GM03348 (cell line): ENCODE results near the gene VAPB.
A peak's percentile ranks its signal among the peaks of the same experiment; 100 is the strongest.
"Not testable (repeated sequence)": the region's sequence is repeated elsewhere in the genome, so short reads cannot be mapped to it uniquely, and the experiment has no call there.

ENCODE experiments used
- DNase-seq: peaks from one replicate; pipeline ENCODE4 v3.0.0; 2012; ENCODE audit warnings: low spot score

The VAPB gene

GRCh38 chr20:58388882-58389323 is at the start of gene VAPB:
Gene VAPB (plus strand): TSS chr20:58389229. CDS start chr20:58389460, 231 bp downstream.
- peak; percentile 99 for DNase-seq

- no peak for DNase-seq
Observed at GRCh38 chr20:58339741-58340140, 49.3 kb upstream of the VAPB start.

GRCh38 chr20:58340151-58340550 is 48.9 kb upstream of the VAPB start:
- no peak for DNase-seq

GRCh38 chr20:58340853-58341252 is 48.2 kb upstream of the VAPB start:
- no peak for DNase-seq

GRCh38 chr20:58342104-58342945 is 46.7 kb upstream of the VAPB start:
- peak; percentile 71 for DNase-seq

- DNase-seq = peak; percentile 67
Observed at GRCh38 chr20:58344741-58345140, 44.3 kb upstream of the VAPB start.

- DNase-seq = peak; percentile 56
Observed at GRCh38 chr20:58349570-58349969, 39.5 kb upstream of the VAPB start.

GRCh38 chr20:58352468-58352867 is 36.6 kb upstream of the VAPB start:
- no peak for DNase-seq

- no peak for DNase-seq
Observed at GRCh38 chr20:58359441-58359840, 29.6 kb upstream of the VAPB start.

- DNase-seq = no peak
Observed at GRCh38 chr20:58360936-58361335, 28.1 kb upstream of the VAPB start.

GRCh38 chr20:58361481-58362205 is 27.4 kb upstream of the VAPB start:
- DNase-seq = no peak

- DNase-seq = no peak
Observed at GRCh38 chr20:58362206-58362516, 26.9 kb upstream of the VAPB start.

GRCh38 chr20:58362970-58363369 is 26.1 kb upstream of the VAPB start:
- DNase-seq = no peak

GRCh38 chr20:58366866-58367265 is 22.2 kb upstream of the VAPB start:
- peak; percentile 24 for DNase-seq

- DNase-seq = no peak
Observed at GRCh38 chr20:58372806-58373205, 16.2 kb upstream of the VAPB start.

- DNase-seq = not testable (repeated sequence)
Observed at GRCh38 chr20:58373296-58373695, 15.7 kb upstream of the VAPB start.

GRCh38 chr20:58374027-58374850 is 14.8 kb upstream of the VAPB start:
- no peak for DNase-seq

- peak; percentile 51 for DNase-seq
Observed at GRCh38 chr20:58374906-58375758, 13.9 kb upstream of the VAPB start.

- DNase-seq = no peak
Observed at GRCh38 chr20:58375759-58376352, 13.2 kb upstream of the VAPB start.

- DNase-seq = no peak
Observed at GRCh38 chr20:58377017-58377416, 12.0 kb upstream of the VAPB start.

- no peak for DNase-seq
Observed at GRCh38 chr20:58377766-58378401, 11.1 kb upstream of the VAPB start.
